HG03045 (cell line): ENCODE measurements around the gene IRGQ.
"Not testable (repeated sequence)": the region's sequence is repeated elsewhere in the genome, so short reads cannot be mapped to it uniquely, and the experiment has no call there.

Experiments used
- ATAC-seq: cut with Tn5 transposase; IDR thresholded peaks from one replicate; pipeline ENCODE4 v1.9.1; 2021; ENCODE audit warnings: mild to moderate bottlenecking, moderate library complexity; ENCODE audit not compliant: unreplicated experiment

Gene IRGQ

DNA sequence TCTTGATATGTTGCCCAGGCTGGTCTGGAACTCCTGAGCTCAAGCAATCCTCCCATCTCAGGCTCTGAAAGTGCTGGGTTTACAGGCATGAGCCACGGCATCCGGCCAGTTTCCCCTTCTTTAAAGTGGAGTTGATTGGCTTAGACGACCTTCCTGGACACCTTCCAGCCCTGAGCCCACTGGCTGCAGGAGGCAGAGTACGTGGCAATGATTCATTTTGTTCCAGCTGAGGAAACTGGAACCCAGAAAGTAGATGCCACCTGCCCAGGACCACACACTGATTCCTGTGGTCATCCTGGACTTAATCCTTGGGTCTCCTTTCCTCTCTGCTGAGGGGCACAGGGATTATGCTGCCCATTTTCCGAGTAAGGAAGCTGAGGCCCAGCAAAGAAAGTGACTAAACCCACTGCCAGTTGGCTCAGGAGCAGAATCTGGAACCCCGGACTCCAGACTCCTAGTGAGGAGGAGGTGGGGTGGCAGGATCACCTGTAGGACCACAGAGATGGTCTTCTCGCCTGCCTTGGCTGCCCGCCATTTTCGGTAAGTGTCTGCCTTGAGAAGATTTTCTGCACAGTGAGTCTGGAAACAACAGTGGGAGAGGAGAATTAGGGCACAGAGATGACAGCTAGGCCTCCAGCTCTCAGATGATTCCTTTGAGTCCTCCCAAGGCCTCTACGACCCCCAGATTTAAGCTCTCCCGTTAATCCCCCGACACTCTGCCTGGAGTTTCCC, 21.3 kb downstream of the IRGQ start:
- no peak for ATAC-seq

DNA sequence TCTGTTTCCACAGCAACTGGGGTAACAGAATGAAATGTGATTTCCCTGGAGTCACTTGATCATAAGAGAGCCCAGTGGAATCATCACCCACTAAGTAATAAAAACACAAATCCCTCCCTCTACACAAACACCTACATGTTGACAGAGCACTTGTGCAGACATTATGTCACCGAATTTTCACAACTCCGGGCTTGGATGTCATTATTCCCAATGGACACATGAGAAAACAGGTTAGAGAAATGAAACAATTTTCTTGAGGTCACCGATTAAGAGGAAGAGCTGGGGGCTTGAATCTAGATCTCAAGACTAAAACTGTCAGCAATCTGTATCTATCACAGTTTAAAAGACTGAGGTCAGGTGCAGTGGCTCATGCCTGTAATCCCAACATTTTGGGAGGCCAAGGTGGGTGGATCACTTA, 23.8 kb downstream of the IRGQ start:
- ATAC-seq = no peak

DNA sequence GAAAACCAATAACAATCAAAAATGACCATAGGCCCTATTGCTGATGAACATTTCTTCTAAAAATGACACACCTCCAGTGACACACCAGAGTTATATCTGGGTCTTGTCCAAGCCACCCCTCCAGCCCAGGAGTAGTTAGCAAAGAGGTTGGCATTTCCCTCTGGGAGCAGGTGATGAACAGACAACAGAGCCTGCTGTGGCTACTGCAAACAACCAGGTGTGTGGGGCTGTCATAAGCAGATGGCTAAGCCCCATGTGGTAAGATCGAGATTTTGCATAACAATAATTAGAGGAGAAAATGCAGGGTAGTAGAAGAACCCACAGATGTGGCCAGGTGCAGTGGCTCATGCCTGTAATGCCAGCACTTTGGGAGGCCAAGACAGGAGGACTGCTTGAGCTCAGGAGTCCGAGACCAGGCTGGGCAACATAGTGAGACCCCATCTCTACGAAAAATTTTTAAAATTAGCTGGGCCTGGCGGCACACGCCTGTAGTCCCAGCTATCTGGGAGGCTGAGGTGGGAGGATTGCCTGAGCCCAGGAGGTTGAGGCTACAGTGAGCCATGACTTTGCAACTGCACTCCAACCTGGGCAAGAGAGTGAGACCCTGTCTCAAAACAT, 25.7 kb downstream of the IRGQ start:
- no peak for ATAC-seq

DNA sequence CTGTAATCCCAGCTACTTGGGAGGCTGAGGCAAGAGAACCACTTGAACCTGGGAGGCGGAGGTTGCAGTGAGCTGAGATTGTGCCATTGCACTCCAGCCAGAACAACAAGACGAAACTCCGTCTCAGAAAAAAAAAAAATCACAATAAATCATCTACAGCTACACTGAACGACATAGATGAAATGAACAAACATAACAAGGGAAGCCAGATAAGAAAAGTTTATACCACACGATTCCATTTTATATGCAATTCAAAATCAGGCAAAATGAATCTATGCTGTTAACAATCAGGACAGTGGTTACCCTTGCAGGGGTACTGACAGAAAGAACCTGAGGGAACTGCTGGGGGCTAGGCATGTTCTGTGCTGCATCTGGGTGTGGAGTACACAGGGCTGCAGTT, 26.3 kb downstream of the IRGQ start:
- no peak for ATAC-seq

DNA sequence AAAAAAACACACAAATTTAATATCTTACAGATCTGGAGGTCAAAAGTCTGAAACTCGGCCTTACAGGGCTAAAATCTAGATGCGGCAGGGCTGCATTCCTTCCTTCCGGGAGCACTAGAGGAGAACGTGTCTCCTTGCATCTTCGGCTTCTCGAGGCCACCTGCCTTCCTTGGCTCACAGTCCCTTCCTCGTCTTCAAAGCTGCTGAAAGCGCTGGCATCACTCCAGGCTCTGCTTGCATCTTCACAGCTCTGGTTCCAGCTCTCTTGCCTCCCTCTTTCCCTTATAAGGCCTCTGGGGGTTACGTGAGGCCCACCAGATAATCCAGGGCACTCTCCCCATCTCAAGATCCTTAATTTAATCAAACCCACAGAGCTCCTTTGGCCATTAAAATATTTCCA, 31.1 kb downstream of the IRGQ start:
- no peak for ATAC-seq

DNA sequence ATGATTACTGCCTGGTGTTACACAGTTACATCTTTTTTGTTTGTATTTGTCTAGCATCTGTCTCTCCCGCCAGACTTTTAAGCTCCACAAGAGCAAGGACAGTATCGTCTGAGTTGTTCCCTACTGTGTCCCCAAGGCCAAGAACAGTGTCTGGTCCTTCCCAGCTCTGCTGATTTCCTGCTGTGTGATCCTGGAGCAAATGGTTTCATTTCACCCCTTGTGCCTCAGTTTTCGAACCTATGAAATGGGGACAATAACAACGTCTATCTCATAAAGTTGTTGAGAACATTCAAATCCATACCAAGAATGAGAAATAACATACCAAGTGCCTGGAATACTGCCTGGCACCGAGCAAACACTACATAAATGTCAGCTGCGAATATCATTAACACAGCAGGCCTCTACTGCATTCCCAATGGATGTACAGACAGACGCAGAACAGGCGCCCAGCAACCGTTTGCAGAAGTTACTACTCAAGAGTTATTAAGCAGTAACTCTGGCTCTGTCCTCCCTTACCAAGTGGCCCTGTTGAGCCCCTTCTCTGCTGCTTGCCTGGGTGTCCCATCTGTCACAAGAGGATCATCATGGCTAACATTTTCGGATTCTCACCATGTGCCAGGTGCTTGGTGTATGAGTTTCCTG, 32.0 kb downstream of the IRGQ start:
- no peak for ATAC-seq

DNA sequence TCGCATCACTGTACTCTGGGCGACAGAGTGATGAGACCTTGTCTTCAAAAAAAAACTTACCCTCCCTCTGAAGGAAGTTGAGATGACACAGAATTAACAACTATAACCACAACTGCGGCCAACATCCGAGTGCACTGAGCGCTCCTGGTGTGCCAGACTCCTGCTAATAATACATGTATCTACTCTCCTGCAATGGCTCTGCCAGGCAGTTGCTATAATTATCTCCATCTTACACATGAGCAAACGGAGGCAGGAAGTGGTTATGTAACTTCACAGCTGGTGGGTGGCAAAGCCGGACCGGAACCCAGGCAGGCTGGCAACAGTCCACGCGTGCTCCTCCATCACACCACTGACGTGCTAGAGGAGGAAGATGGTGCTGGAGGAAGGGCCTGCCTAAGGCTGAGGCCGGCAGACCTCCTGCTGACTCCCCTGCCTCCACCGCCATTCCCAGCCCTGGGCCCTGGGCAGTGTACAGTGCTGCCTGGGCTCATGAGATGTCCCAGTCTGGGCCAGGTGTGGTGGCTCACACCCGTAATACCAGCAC, 33.2 kb downstream of the IRGQ start:
- ATAC-seq = no peak

DNA sequence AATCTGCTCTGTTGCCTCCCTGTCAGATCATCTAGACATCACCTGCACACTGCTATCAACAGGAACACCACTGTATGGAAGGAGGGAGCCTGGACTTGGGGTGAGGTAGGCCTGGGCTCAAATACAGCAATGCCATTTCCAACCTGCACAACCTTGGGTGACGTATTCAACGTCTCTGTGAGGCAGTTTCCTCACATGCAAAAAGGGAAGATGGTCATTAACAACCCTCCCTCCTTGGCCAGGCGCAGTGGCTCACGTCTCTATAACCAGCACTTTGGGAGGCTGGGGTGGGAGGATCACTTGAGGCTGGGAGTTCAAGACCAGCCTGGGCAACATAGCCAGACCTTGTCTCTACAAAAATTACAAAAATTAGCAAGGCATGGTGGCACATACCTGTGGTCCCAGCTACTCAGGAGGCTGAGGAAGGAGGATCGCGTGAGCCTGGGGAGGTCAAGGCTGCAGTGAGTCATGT, 33.7 kb downstream of the IRGQ start:
- ATAC-seq = no peak

DNA sequence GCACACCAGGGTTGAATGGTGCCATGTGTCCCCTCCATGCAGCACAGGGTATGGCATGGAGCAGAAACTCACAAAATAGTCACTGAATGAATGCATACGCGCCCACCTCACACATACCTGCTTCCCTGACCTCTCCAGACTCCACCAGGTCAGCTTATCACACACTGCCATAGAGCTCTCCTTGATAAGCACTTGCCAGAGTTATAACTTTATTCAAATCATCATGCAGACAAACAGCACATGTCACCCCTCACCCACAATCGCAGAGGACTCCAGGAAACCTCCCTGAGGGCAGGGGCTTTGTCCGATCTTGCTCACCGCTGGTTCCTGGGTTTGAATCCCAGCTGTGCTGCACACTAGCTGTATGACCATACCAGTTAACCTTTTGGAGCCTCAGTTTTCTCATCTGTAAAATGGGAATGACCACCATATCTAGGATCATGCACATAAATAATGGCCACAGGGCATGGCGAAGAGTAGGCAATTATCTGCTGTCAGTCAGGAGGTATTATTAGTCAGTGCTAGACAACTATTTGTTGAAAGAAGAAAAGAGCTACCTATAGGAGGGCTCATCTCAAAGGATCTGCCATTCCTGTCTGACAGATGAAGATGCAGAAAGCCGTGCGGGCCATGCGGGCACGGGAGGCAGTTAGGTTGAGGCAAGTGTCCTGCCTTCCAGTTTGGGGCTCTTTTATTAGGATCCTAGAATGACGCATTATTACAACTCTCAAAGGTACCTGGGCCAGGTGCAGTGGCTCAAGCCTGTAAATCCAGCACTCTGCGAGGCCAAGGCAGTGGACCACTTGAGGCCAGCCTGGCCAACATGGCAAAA, 34.6 kb downstream of the IRGQ start:
- no peak for ATAC-seq

DNA sequence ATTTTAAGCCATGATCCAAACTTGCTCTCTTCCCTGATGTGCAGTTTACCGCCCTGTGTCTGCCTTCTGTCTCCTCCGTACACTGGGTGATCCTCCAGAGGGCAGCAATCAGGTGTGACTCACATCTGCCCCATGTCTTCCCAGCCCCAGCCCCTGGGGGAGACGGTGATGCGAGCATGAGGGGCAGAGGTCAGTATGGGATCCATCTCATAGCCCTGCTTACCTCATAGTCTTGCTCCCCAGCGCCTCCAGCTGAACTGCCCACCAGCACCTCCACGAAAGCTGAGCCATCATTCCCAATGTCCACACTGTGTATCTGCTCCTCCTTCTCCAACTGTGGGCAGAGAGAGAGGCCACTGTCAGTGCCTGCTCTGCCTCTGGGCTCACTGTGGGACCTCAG, 35.2 kb downstream of the IRGQ start:
- ATAC-seq = no peak

DNA sequence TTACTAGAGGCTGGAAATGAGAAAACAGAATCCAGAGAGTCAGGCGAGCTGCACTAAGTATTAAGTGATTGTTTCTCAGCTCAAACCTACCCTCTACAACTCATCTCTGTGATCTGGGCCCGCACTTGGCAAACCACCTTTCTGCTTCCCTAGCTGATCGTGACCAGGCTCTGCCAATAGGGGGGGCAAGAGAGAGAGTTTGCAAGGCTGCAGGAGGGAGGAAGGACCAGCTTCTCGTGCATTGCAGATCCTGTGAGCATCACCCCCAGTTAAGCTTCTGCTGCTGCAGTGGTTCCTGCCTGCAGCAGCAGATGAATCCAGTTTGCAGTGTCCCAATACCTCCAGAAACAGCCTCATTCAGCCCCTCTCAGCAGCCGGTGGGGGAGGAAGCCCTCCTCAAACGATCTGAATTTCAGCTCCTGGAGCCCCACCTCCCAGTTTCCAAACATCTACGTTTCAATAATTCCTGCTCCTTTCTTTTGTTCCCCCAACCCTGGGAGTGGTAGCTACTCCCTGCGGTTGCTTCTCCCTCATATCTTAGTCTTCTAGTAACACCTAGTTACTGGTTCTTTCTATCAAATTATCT, 40.7 kb downstream of the IRGQ start:
- ATAC-seq = no peak

DNA sequence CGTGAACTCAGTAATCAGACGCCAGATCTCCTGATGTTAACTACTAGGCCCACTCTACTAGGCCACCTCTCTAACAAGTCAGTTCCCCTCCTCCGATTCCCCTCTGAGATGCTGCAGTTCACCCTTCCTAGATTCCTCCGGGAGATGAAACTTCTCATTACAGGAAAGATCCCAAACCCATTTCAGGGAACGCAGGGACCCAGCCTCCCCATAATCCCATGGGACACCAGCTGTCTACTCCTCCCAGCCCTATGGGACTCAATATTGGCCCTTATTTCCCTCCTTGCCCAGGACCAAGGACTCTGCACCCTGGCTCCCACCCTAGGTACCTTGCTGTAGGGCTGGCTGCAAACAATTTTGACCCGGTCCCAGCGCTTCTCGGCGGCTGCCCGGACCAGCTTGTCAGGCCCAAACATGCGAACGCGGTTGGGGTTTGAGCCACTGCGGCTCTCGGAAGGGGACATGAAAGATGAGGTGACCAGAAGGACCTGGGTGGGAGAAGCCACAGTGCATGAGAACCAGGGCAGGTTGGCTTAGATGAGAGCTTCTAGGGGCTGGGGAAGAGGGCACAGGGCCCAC, 41.5 kb downstream of the IRGQ start:
- ATAC-seq = no peak

DNA sequence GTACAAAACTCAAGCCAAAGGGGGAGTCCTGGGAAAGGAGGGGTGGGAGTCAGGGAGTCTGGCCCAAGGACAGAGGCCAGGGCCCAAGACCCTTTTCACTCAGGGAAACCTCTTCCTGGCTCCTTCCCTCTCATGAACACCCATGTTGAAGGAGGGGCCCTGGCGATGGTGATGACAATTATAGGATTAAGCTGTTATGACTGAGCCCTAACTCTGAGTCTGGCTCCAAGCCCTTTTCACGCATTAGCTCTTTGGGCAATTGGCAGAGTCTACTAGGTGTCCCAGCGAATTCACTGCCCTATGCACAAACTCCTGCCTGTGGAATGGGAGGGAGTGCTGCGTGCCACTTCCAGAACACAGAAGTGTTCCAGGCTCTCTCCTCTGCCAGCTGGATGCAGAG, 42.3 kb downstream of the IRGQ start:
- no peak for ATAC-seq

DNA sequence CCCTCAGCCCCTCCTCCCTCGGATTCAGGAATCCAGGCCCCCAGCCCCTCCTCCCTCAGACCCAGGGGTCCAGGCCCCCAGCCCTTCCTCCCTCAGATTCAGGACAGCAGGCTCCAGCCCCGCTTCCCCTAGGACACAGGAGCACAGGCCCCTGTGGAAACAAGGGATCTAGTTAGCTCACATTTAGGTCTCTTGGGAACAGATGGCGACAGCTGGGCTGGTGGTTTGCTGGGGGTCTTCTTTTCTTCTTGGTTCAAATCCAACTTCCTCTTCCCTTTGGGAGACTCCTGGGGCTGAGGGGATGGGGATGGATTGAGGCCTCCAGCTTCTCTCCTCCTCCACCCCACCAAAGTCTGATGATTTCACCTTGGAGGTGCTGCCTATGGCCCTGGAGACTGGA, 43.3 kb downstream of the IRGQ start:
- ATAC-seq = no peak

DNA sequence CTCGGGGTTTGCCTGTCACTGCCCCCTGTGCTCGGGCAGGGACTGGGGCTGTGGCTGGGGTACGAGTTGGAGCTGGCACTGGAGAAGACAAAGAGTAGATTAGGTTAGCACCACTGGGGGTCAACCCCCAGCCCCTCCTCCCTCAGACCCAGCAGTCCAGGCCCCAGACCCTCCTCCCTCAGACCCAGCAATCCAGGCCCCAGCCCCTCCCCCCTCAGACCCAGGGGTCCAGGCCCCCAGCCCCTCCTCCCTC, 43.8 kb downstream of the IRGQ start:
- no peak for ATAC-seq

DNA sequence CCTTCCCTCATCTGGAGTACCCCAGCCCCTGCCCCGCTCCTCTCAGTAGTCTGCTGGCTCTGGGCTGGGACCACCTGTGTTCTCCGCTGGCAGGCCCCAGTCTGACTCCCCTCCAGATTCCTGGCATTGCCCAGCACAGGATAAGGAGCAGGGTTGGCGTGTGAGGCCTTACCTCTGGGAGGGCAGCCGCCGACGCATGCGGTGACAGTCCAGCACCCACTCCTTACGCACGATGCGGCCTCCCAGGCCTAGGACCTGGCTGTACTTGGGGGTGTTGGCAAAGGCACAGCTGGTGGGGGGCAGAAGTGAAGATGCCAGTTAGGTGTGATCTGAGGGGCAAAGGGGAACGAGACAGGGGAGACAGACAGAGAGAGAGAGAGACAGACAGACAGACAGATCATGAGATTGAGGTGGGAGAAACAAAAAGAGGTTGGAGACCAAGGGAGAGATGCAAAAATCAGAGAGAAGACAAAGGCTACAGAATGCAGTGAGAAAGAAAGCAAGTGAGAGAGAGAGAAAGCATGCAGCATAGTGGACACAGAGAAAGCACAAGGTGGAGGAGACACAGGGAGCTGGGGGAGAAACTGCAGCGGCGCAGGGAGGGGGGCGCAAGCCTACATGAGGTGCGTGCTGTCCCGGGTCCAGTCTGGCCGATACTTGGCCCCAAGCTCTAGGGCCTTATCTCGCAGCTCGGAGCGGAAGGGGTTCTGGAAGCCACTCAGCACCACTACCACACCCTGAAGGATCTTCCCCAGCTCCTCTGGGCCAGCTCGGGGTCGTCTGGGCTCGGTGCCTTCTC, 44.3 kb downstream of the IRGQ start:
- ATAC-seq = no peak

DNA sequence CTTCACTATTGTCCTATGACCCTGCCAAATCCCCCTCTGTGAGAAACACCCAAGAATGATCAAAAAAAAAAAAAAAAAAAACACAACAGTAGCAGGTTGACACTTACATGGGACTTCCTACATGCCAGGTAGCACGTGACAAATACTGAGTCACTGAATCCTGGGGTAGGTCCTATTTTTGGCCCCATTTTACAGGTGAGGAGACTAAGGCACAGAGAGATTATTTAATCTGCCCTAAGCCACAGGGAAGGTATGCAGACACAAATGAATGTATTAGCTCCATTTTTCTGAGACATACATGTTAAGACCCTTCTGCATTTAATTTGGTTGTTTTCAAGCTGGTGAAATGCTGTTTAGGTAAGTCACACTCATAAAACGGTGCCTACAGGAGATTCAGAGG, 47.2 kb downstream of the IRGQ start:
- ATAC-seq = no peak

DNA sequence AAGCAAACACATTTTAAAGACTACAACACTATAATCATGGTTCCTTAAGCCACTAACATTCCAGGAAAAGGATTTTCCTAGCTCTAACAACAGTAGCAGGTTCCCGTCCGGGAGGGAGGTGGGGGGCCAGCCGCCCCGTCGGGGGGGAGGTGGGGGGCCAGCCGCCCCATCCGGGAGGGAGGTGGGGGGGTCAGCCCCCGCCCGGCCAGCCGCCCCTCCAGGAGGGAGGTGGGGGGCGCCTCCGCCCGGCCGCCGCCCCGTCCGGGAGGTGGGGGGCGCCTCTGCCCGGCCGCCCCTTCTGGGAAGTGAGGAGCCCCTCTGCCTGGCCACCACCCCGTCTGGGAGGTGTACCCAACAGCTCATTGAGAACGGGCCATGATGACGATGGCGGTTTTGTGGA, 48.0 kb downstream of the IRGQ start:
- not testable (repeated sequence) for ATAC-seq

DNA sequence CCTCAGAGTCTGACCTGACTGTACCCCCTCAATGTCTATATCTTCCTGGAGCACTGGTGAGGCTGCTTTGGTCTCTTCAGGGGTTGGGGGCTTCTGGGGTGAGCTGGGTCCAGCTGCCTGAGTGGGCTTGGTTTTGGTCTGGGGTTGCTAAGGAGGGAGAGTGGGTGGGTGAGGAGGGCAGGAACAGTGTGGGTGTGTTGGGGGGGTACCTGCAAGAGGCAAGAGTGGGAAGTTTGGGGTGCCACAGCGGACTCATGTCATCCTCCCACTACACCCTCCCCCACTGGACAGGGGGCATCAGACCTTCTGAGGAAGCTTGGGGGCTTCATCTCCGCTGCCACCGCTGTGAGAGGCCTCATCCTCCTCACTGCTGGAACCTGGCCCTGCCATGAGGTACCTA, 49.4 kb downstream of the IRGQ start:
- ATAC-seq = no peak

DNA sequence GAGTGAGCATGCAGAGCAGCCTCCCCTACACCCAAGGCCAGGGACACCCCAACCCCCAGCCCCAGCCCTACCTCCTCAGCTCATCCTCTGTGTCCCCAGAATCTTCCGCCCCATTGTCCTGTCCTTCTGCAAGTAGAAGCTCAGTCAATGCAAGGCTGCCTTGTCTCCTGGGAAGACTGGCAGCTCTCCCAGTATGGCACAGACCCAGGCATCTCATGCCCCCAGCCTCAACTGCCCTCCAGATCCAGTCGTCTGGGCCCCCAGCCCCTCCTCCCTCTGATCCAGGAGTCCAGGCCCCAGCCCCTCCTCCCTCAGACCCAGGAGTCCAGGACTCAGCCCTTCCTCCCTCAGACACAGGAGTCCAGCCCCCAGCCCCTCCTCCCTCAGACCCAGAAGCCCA, 50.0 kb downstream of the IRGQ start:
- no peak for ATAC-seq
